ENCODE data around the gene LCE3D. TPM values are rescaled to one million over a fixed set of nuclear protein-coding genes. Genes with fewer than 3 reads are reported as not detected.
"Not testable (repeated sequence)": the region's sequence is repeated elsewhere in the genome, so short reads cannot be mapped to it uniquely, and the experiment has no call there.

Gene LCE3D
- total RNA-seq, 3 donors from 2014 or later, result not detected

- not testable (repeated sequence) for H3K4me3 Mint-ChIP-seq; H3K9me3 Mint-ChIP-seq; DNase-seq; H3K4me1 Mint-ChIP-seq (ENCODE audit: low read depth); H3K36me3 Mint-ChIP-seq (ENCODE audit: insufficient read depth); H3K27me3 Mint-ChIP-seq (ENCODE audit: low read depth); ATAC-seq
These were observed 32.0 kb downstream of the LCE3D start for GRCh38 chr1:152548358-152548757.

DNA sequence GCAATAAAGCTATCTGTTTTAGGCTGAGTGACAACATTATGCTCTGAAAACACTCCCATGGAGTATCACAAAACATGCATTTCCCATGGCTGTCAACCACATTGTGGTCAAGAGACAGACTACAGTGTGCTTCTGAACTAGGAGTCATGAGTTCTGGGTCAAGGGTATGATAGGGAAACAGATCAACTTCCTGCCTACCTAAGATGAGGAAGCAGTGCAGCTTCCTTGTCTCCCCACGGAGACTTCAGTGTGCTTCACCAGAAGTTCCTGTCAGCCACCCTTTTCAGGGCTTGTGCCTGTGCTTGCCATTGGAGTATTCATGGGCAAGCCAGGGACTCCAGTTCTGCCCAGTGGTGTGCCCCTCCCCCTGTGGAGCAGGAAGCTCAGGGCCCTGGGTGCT is 33.6 kb downstream of the LCE3D start:
- Mint-ChIP-seq H3K4me3 (no peak overlapping the region), H3K4me1 (ENCODE audit: low read depth) (no peaks in the 10 kb centered on the region), H3K36me3 (ENCODE audit: insufficient read depth) (no peaks in the 10 kb centered on the region), H3K27me3 (ENCODE audit: low read depth) (peaks cover 1% of the 10 kb centered on the region), H3K9me3 (peaks cover 4% of the 10 kb centered on the region)
- DNase-seq (no peak), ATAC-seq (no peak)

GRCh38 chr1:152543820-152544219 is 36.5 kb downstream of the LCE3D start:
- no peak overlapping the region for H3K4me3 Mint-ChIP-seq
- ATAC-seq (no peak), DNase-seq (no peak)
- H3K4me1 Mint-ChIP-seq (ENCODE audit: low read depth), result no peaks in the 10 kb centered on the region
- H3K36me3 Mint-ChIP-seq (ENCODE audit: insufficient read depth), result no peaks in the 10 kb centered on the region
- peaks cover 4% of the 10 kb centered on the region for H3K9me3 Mint-ChIP-seq
- peaks cover 6% of the 10 kb centered on the region for H3K27me3 Mint-ChIP-seq (ENCODE audit: low read depth)

- Mint-ChIP-seq H3K4me3 (no peak overlapping the region), H3K27me3 (ENCODE audit: low read depth) (peaks cover 12% of the 10 kb centered on the region), H3K9me3 (no peaks in the 10 kb centered on the region), H3K4me1 (ENCODE audit: low read depth) (no peaks in the 10 kb centered on the region), H3K36me3 (ENCODE audit: insufficient read depth) (no peaks in the 10 kb centered on the region)
- ATAC-seq, result no peak
- DNase-seq, result no peak
These were observed 40.4 kb downstream of the LCE3D start for GRCh38 chr1:152539901-152540300.

- Mint-ChIP-seq H3K4me3 (no peak overlapping the region), H3K9me3 (no peaks in the 10 kb centered on the region), H3K27me3 (ENCODE audit: low read depth) (peaks cover 21% of the 10 kb centered on the region), H3K4me1 (ENCODE audit: low read depth) (no peaks in the 10 kb centered on the region), H3K36me3 (ENCODE audit: insufficient read depth) (no peaks in the 10 kb centered on the region)
- DNase-seq (no peak), ATAC-seq (no peak)
These were observed 42.8 kb downstream of the LCE3D start for GRCh38 chr1:152537496-152537895.

- no peak overlapping the region for H3K4me3 Mint-ChIP-seq
- no peaks in the 10 kb centered on the region for H3K4me1 Mint-ChIP-seq (ENCODE audit: low read depth)
- ATAC-seq (no peak), DNase-seq (no peak)
- H3K36me3 Mint-ChIP-seq (ENCODE audit: insufficient read depth), result no peaks in the 10 kb centered on the region
- H3K9me3 Mint-ChIP-seq, result no peaks in the 10 kb centered on the region
- H3K27me3 Mint-ChIP-seq (ENCODE audit: low read depth), result peaks cover 20% of the 10 kb centered on the region
These were observed 44.5 kb downstream of the LCE3D start for GRCh38 chr1:152535774-152536173.

- ATAC-seq (no peak), DNase-seq (no peak)
- Mint-ChIP-seq H3K9me3 (no peaks in the 10 kb centered on the region), H3K36me3 (ENCODE audit: insufficient read depth) (no peaks in the 10 kb centered on the region), H3K4me3 (no peak overlapping the region), H3K27me3 (ENCODE audit: low read depth) (peaks cover 26% of the 10 kb centered on the region), H3K4me1 (ENCODE audit: low read depth) (no peaks in the 10 kb centered on the region)
These were observed 46.9 kb downstream of the LCE3D start for GRCh38 chr1:152533327-152533938.

Other genes with a start within 250 kb of the LCE3D start
- gene FLG2, start 220.5 kb downstream of the LCE3D start, total RNA-seq, result not detected
- not detected for gene CRNN, start 166.3 kb downstream of the LCE3D start, total RNA-seq
- not detected for gene LCE5A, start 69.7 kb downstream of the LCE3D start, total RNA-seq
- gene CRCT1, start 66.0 kb downstream of the LCE3D start, total RNA-seq, result not detected
- gene LCE3E, start 13.7 kb downstream of the LCE3D start, total RNA-seq, result not detected
- not detected for gene LCE3C, start 19.7 kb upstream of the LCE3D start, total RNA-seq
- gene LCE3B, start 33.3 kb upstream of the LCE3D start, total RNA-seq, result not detected
- not detected for gene LCE3A, start 42.6 kb upstream of the LCE3D start, total RNA-seq
- gene LCE2D, start 82.9 kb upstream of the LCE3D start, total RNA-seq, result not detected
- gene LCE2C, start 94.8 kb upstream of the LCE3D start, total RNA-seq, result not detected
- gene LCE2B, start 105.6 kb upstream of the LCE3D start, total RNA-seq, result not detected
- not detected for gene LCE2A, start 117.8 kb upstream of the LCE3D start, total RNA-seq
- gene LCE4A, start 127.6 kb upstream of the LCE3D start, total RNA-seq, result not detected
- not detected for gene KPRP, start 177.5 kb upstream of the LCE3D start, total RNA-seq
- gene LCE1F, start 194.6 kb upstream of the LCE3D start, total RNA-seq, result not detected
- gene LCE1E, start 205.7 kb upstream of the LCE3D start, total RNA-seq, result not detected
- not detected for gene LCE1D, start 216.2 kb upstream of the LCE3D start, total RNA-seq
- gene LCE1C, start 226.1 kb upstream of the LCE3D start, total RNA-seq, result not detected
- not detected for gene LCE1B, start 231.5 kb upstream of the LCE3D start, total RNA-seq
- not detected for gene LCE1A, start 247.0 kb upstream of the LCE3D start, total RNA-seq

All from activated T-cell treated with anti-CD3 and anti-CD28 coated beads, Interleukin-2, amount 50 U/mL, for 4 hours (primary cell).